Ishikawa (cell line): ENCODE data around the gene PRIMA1.

ENCODE experiments used
- CEBPB ChIP-seq: IDR thresholded peaks from 2 replicates; pipeline ENCODE4 v1.6.1; 2012
- CREB1 ChIP-seq: IDR thresholded peaks from 2 replicates; pipeline ENCODE4 v1.6.1; 2012; ENCODE audit warnings: low read depth
- EGR1 ChIP-seq: IDR thresholded peaks from 2 replicates; pipeline ENCODE4 v1.6.1; 2012
- EP300 ChIP-seq: IDR thresholded peaks from 2 replicates; pipeline ENCODE4 v1.6.1; 2012; ENCODE audit warnings: borderline replicate concordance
- FOXM1 ChIP-seq: IDR thresholded peaks from 2 replicates; pipeline ENCODE4 v1.6.1; 2012; ENCODE audit warnings: low read depth, borderline replicate concordance
- MAX ChIP-seq: IDR thresholded peaks from 2 replicates; pipeline ENCODE4 v1.6.1; 2012
- NFIC ChIP-seq: IDR thresholded peaks from 2 replicates; pipeline ENCODE4 v1.6.1; 2012
- RAD21 ChIP-seq: IDR thresholded peaks from 2 replicates; pipeline ENCODE4 v1.6.1; 2012; ENCODE audit warnings: low read depth
- TAF1 ChIP-seq: IDR thresholded peaks from 2 replicates; pipeline ENCODE4 v1.6.1; 2012; ENCODE audit warnings: low read depth, mild to moderate bottlenecking
- TCF12 ChIP-seq: IDR thresholded peaks from 2 replicates; pipeline ENCODE4 v1.6.1; 2012; ENCODE audit warnings: low read depth
- TEAD4 ChIP-seq: IDR thresholded peaks from 2 replicates; pipeline ENCODE4 v1.6.1; 2012
- USF1 ChIP-seq: IDR thresholded peaks from 2 replicates; pipeline ENCODE4 v1.6.1; 2012
- YY1 ChIP-seq: IDR thresholded peaks from 2 replicates; pipeline ENCODE4 v1.6.1; 2012; ENCODE audit warnings: low read depth
- ZBTB7A ChIP-seq: IDR thresholded peaks from 2 replicates; pipeline ENCODE4 v1.6.1; 2012; ENCODE audit warnings: low read depth
- TF ChIP-seq, protein P1 (sequence below): IDR thresholded peaks from 2 replicates; pipeline ENCODE4 v1.6.1; 2012; ENCODE audit warnings: low read depth, mild to moderate bottlenecking

The PRIMA1 gene

GRCh38 chr14:93788543-93789227 is 400 bp upstream of the PRIMA1 start:
- TF ChIP-seq TEAD4 (no peak), TAF1 (peak; percentile 52; the same call in 1 of the 2 replicates), TCF12 (no peak; the same call in 1 of the 2 replicates), EP300 (no peak; the same call in 1 of the 2 replicates), YY1 (no peak), RAD21 (peak; percentile 68), EGR1 (peak; percentile 73), NFIC (peak; percentile 24; the same call in 1 of the 2 replicates), ZBTB7A (0 out of 2 replicates have a peak, but pooled peaks have one; percentile 15), MAX (peak; percentile 14; the same call in 1 of the 2 replicates)

DNA sequence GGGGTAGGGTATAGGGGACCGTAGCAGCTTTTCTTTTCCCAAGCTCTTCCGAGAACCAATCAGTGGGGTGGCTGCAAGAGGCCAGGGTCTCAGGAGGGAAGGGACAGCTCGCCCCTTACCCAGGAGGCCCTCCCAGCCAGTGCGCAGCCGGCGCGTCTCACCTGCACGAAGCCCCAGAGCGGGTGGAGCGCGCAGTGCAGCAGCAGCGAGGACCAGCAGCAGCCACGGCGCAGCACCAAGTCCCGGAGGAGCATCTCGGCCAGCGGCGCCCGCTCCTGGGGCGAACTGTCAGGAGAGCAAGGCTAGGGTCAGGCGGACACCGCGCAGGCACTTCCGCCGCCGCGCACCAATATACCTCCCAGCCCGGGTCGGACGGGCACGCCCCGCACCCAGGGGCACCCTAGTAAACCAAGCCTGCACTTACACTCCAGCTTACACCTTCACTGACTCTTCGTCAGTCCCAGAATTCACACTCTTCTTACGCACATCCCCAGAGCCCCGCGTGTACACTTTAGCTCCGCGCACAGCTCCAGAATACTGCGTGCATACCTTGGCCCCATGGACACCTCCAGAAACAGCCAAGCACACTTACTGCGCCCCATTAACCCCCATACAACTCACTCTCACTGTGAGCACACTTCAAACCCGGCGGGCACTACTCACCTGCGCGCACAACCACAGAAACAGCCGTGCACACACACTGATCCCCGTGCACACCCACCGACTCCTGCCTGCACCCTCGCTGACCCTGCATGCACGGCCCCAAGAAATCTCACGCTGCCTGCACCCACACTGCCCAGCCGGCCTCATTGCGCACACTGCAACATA is 606 bp downstream of the PRIMA1 start:
- TF ChIP-seq, protein P1, sequence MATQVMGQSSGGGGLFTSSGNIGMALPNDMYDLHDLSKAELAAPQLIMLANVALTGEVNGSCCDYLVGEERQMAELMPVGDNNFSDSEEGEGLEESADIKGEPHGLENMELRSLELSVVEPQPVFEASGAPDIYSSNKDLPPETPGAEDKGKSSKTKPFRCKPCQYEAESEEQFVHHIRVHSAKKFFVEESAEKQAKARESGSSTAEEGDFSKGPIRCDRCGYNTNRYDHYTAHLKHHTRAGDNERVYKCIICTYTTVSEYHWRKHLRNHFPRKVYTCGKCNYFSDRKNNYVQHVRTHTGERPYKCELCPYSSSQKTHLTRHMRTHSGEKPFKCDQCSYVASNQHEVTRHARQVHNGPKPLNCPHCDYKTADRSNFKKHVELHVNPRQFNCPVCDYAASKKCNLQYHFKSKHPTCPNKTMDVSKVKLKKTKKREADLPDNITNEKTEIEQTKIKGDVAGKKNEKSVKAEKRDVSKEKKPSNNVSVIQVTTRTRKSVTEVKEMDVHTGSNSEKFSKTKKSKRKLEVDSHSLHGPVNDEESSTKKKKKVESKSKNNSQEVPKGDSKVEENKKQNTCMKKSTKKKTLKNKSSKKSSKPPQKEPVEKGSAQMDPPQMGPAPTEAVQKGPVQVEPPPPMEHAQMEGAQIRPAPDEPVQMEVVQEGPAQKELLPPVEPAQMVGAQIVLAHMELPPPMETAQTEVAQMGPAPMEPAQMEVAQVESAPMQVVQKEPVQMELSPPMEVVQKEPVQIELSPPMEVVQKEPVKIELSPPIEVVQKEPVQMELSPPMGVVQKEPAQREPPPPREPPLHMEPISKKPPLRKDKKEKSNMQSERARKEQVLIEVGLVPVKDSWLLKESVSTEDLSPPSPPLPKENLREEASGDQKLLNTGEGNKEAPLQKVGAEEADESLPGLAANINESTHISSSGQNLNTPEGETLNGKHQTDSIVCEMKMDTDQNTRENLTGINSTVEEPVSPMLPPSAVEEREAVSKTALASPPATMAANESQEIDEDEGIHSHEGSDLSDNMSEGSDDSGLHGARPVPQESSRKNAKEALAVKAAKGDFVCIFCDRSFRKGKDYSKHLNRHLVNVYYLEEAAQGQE = no peak

DNA sequence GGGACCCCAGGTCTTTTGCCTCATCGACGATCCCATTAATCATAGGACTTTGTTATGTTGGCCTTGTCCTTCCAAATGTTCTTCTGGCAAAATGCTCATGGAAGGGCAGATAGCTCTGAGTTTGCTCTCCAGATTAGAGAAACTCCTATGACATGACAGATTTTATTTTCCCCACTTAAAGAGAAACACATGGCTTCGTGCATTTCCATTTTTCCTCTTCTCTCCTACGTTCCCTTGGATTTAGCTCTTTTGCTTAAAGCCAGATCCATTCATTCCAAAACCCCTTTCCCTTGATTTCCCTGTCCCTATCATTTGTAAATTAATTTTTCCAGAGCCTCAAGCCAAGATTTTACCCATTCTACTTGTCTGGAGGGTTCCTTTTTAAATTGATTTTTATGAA is 2.9 kb downstream of the PRIMA1 start:
- TF ChIP-seq RAD21 (no peak), NFIC (no peak)

DNA sequence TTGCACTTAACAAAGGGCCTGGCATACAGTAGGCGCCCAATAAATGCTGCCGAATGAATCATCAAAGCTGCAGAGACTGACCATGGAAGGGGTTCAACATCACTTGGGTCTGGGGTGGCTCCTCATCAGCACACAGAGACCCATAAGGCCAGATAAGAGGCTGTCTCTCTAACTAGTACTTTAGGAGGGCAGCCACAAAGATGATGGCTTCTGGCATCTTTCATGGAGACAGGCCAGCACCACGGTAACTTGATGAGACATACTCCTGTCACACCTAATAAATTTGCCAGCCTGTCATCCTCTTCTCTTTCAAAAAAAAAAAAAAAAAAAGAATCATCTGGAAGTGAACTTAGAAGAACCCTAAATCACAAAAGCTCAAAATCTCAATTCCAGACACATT is 3.4 kb downstream of the PRIMA1 start:
- TF ChIP-seq CEBPB = no peak
- TF ChIP-seq MAX = no peak
- TF ChIP-seq YY1 = no peak
- TF ChIP-seq EGR1 = no peak
- TF ChIP-seq, protein P1 = no peak

DNA sequence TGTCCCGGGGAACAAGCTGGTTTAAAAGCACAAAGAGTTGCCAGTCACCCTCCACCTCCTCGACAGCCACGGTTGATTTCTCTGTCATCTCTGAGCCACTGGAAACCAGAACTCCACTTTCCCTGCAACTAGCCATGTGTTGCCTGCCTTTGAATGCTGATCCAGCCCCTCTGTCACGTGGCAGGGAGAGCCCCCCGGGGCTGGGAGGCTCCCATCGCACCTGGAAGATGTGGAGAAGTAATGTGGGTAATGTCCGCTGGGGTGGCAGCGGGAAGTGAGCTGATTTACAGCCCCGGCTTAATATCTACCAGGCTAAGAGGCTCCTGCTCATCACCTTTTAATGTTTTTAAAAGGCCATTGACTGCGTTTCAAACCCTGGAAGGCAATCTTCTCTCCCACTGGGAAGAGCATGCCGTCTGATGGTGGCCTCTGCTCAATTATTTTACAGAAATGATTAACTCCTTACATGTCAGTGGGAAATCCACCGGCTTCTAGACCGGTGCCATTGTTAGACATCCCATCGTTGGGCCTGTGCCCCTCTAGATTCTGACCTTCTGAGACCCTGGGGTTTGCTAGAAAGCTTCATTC is 7.4 kb downstream of the PRIMA1 start:
- TF ChIP-seq CEBPB = no peak
- no peak for TF ChIP-seq ZBTB7A
- TF ChIP-seq EGR1 = no peak
- no peak for TF ChIP-seq TAF1
- no peak for TF ChIP-seq YY1
- no peak for TF ChIP-seq EP300
- TF ChIP-seq RAD21 = no peak
- no peak for TF ChIP-seq FOXM1
- TF ChIP-seq MAX = no peak
- TF ChIP-seq NFIC = no peak
- no peak for TF ChIP-seq USF1
- no peak for TF ChIP-seq TEAD4
- TF ChIP-seq, protein P1 = no peak
- no peak for TF ChIP-seq TCF12
- no peak for TF ChIP-seq CREB1
